ENCODE results near the gene DMBT1.

DMBT1 gene

GRCh38 chr10:122674781-122675180 lies 114.2 kb downstream of the DMBT1 start:
- no peak for DNase-seq

GRCh38 chr10:122675278-122675677 lies 114.7 kb downstream of the DMBT1 start:
- no peak for DNase-seq

DNA sequence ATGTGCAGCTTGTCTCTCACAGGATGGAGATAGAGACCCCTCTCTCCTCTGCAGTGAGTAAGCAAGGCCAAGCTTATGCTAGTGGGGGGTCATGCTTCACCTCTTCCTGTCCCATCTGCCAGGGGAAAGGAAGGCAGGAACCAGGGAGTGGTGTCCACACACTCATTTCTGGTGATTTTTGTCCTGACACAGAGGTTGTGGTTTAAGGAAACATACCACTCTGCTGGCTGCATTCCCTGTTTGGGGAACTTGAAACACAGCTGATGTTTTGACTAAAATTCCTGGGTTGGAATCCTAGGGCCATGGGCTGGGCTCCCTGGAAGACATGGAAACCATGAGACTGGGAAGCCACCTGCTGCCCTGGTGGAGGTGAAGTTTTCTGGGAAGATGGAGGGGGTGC lies 117.7 kb downstream of the DMBT1 start:
- no peak for DNase-seq

DNA sequence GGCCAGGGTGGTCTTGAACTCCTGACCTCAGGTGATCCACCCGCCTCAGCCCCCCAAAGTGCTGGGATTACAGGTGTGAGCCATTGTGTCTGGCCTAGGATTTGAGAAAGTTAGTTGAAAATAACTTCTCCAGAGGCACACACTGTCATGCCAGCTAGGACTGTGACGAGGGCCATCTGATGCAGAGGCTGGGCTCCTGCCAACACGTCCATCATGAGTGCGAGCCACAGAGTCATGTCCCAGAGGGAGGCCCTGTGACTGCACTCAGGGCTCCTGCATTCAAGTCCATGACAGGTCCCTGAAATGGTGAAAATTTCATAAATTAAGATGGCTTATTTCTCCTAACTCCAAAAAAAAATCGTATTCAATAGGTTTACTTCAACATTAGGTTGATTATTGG lies 122.0 kb downstream of the DMBT1 start:
- DNase-seq: no peak

DNA sequence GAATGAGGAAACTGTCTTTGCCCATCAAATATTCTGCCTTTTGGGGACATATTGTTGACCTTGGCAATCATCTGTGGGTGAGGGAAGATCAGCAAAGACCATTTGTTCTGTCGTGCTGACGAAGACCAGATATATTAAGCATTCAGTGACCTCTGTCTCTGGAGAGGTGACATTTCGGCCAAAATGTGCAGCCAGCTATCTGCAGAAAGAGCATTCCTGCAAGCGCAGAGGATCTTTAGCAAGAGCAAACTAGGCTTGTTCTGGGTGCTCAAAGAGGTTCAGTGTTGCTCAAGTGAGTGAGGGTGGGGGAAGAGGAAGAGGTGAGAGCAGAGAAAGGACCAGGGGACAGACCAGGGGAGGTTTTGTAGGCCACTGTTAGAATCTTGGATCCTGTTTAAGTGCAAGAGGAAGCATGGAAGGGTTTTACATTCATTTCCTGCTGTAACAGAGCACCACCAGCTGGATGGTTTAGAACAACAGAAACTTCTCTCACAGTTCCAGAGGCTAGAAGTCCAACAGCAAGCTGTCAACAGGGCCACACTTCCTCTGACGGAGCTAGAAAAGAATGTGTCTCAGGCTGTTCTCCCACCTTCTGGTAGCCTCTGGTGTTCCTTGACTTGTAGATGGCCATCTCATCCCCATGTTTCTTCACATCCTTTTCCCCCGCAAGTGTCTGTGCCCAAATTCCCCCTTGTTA lies 127.9 kb downstream of the DMBT1 start:
- no peak for DNase-seq

GRCh38 chr10:122689146-122689820 lies 128.7 kb downstream of the DMBT1 start:
- no peak for DNase-seq

GRCh38 chr10:122692744-122693143 lies 132.2 kb downstream of the DMBT1 start:
- no peak for DNase-seq

All from inflammatory macrophage treated with lipopolysaccharide for 1 hour (primary cell).